Measurements from ENCODE around the gene UBQLN2.

- no peak for TF ChIP-seq EZH2phosphoT487 (IDR thresholded peaks at IDR 0.05; ENCODE audit: insufficient read depth, low read depth)
- no peak for TF ChIP-seq EZH2 (IDR thresholded peaks at IDR 0.05; ENCODE audit: insufficient read depth, poor library complexity, severe bottlenecking)
Measured at GRCh38 chrX:56519642-56520041, 43.8 kb upstream of the UBQLN2 start.
